Brain pericyte (primary cell): Measurements from ENCODE around the gene PNLDC1.

Experiments
- DNase-seq: peaks from one replicate; pipeline ENCODE4 v3.0.0-alpha.2; 2012; ENCODE audit warnings: low read depth, low spot score

Gene PNLDC1, protein sequence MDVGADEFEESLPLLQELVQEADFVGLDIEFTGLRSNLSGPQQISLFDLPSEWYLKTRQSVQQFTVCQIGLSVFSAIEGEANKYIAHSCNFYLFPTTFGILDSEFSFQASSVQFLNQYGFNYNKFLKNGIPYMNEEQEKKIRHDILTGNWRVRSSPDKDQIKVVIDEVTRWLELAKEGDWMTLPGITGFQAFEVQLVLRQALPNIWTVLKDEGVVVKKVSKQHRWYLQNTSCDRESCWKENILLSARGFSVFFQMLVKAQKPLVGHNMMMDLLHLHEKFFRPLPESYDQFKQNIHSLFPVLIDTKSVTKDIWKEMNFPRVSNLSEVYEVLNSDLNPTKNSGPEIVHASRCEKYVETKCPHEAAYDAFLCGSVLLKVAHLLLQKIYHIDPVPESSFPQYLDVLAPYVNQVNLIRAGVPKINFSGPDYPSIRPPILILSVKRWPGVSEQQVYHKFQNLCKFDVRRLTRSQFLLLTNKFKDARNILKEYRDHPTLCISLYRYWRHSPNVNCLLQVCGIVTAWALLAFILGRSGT

GRCh38 chr6:159800141-159800865 lies at the start of gene PNLDC1:
Gene PNLDC1, plus strand, starts transcription at chr6:159800276. Its CDS starts 32 bp downstream, at chr6:159800308.
- DNase-seq: no peak

DNA sequence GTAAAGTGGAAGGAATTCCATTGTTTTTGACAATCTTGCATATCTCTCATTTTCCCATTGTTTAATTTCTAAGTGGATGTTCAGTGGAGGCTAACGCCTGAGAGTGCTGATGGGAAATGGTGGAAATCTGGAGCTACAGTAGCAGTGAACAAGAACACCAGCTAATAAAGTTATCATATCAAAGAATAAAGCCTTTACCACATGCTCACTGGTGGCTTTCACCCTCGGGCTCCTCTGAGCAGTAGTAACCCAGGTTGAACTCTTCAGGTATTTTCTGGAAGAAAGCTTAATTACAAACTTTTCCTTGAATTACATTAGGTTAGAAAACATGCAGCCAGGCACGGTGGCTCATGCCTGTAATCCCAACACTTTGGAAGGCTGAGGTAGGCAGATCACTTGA lies 48.6 kb upstream of the PNLDC1 start:
- DNase-seq: no peak

GRCh38 chr6:159753081-159753872 lies 46.8 kb upstream of the PNLDC1 start:
- no peak for DNase-seq

- no peak for DNase-seq
Measured at GRCh38 chr6:159754401-159754800, 45.7 kb upstream of the PNLDC1 start.

DNA sequence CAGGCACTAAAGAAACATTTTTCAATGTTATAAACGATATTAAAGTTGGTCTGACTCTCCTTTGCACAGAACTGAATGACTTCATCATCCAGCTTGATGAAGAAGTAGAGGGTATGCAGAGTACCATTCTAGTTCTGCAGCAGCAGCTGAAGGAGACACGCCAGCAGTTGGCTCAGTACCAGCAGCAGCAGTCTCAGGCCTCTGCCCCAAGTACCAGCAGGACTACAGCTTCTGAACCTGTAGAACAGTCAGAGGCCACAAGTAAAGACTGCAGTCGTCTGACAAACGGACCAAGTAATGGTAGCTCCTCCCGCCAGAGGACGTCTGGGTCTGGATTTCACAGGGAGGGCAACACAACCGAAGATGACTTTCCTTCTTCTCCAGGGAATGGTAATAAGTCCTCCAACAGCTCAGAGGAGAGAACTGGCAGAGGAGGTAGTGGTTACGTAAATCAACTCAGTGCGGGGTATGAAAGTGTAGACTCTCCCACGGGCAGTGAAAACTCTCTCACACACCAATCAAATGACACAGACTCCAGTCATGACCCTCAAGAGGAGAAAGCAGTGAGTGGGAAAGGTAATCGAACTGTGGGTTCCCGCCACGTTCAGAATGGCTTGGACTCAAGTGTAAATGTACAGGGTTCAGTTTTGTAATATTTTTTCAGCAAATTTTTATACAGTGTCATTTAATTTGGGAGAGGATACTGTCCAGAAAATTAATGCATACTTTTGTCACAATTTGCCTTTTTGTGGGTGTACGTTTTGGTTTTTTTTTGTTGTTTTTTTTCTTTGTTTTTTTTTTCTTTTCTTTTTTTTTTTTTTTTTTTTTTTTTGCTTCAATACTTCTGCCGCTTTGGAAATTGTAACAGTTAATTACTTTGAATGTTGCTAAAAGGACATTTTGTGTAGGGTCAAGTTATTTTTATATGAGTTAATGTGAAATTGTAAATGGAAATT lies 44.8 kb upstream of the PNLDC1 start:
- no peak for DNase-seq

DNA sequence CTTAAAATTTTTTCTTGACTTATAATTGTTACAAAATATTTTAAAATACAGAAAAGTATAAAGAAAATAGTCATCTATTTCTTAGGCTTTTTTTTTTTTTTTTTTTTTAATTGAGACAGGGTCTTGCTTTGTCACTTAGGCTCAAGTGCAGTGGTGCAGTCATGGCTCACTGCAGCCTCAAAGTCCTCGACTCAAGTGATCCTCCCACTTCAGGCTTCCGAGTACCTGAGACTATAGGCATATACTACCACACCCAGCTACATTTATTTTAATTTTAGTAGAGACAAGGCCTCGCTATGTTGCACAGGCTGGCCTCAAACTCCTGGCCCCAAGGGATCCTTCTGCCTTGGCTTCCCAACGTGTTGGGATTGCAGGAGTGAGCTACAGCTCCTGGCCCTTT lies 43.6 kb upstream of the PNLDC1 start:
- DNase-seq: no peak

DNA sequence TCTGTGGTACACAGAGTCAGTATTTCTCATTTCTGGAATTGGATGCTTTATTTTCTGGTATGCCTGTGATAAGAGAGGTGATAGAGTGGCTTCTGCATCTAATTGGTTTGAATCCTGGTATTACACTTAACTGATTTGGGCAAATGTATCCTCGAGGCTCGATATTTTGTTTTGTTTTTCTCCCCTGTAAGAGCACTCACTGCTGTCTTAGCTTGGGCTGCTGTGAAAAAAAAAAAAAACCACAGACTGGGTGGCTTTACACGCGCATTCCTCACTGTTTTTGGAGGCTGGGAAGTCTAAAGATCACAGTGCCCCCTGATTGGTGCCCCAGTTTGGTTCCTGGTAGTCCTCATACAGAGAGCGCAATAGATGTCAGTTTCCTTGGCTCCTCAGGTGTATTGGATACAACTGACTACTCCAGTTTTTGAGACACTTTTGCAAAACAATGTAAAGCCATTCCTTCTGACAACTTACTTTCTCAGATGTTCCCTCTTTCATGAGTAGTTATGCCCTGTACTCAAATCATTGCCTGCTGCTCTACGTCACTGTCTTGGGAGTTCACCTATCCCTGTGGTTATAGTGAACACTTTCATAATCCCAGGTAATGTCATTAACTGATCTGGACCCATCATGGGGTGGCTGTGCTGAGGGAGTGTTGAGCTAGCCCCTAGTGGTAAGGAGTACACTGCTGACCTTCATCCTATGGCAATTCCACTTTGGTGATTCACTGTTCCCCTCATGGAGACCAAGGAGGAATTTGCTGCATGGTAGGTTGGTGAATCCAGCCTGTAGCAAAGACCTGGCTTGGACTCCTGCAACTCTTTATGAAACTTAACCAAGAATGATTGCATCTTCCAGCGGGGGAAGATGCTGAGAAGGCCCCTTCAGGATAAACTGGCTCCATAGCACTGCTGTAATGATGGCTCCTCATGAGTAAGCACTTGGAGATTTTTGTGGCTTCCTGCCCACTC lies 41.8 kb upstream of the PNLDC1 start:
- no peak for DNase-seq

GRCh38 chr6:159759645-159760044 lies 40.4 kb upstream of the PNLDC1 start:
- DNase-seq: no peak

- no peak for DNase-seq
Measured at GRCh38 chr6:159760602-159761057, 39.4 kb upstream of the PNLDC1 start.

- DNase-seq: no peak
Measured at GRCh38 chr6:159761129-159761872, 38.8 kb upstream of the PNLDC1 start.

- DNase-seq: peak; percentile 89
Measured at GRCh38 chr6:159761873-159762680, 38.0 kb upstream of the PNLDC1 start, which contains the start of gene ACAT2. Gene ACAT2, plus strand, starts transcription at chr6:159762045. Its CDS starts 43 bp downstream, at chr6:159762088.

- DNase-seq: peak; percentile 13
Measured at GRCh38 chr6:159762681-159763293, 37.3 kb upstream of the PNLDC1 start.

DNA sequence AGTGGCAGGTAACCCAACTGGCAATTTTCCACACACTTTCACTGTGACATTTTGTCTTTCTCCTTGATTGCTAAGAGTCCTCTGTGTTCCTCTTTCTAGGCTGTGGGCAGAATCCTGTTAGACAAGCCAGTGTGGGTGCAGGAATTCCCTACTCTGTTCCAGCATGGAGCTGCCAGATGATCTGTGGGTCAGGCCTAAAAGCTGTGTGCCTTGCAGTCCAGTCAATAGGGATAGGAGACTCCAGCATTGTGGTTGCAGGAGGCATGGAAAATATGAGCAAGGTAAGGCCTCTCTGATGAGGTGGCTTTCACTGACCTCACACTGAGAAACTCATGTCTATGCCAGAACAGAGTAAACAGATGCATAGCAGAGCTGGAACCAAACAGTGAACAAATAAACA lies 33.2 kb upstream of the PNLDC1 start:
- DNase-seq: no peak

GRCh38 chr6:159769470-159769869 lies 30.6 kb upstream of the PNLDC1 start:
- no peak for DNase-seq

GRCh38 chr6:159772196-159772595 lies 27.9 kb upstream of the PNLDC1 start:
- DNase-seq: no peak

- DNase-seq: no peak
Measured at GRCh38 chr6:159777240-159777904, 22.7 kb upstream of the PNLDC1 start.

DNA sequence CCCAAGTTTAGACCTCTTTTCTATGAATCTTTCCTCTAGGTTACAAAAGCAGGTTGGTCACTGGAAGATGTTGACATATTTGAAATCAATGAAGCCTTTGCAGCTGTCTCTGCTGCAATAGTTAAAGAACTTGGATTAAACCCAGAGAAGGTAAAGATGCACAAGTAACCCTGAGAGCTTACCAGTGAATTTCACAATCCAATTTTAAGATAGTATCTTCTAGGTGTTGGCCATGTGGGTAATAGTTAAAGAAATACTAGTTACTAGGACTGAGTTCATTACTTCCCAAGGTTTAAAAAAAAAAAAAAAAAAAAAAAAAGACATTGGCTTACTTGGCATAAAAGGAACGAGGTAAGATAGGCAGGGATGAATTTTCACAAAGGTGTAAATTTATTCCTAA lies 21.9 kb upstream of the PNLDC1 start:
- DNase-seq: no peak
